Mesendoderm (in vitro differentiated cells): Measurements from ENCODE around the gene GIPC2.

Source experiments
- DNase-seq: peaks from one replicate; pipeline ENCODE4 v3.0.0; 2013
- H2AK5ac ChIP-seq: 2 replicates; pipeline ENCODE4 v1.6.1; 2013; ENCODE audit warnings: low read length, inconsistent platforms
- H2BK120ac ChIP-seq: 2 replicates; pipeline ENCODE4 v1.6.1; 2013; ENCODE audit warnings: low read depth, mild to moderate bottlenecking, low read length, moderate library complexity, mixed read lengths
- H2BK15ac ChIP-seq: replicated peaks from 2 replicates; pipeline ENCODE4 v1.6.1; 2013; ENCODE audit warnings: low read depth, mild to moderate bottlenecking, moderate library complexity
- H2BK5ac ChIP-seq: 2 replicates; pipeline ENCODE4 v1.6.1; 2013; ENCODE audit warnings: low read length, inconsistent platforms
- H3K18ac ChIP-seq: 2 replicates; pipeline ENCODE4 v1.6.1; 2013; ENCODE audit warnings: mild to moderate bottlenecking, low read length, mixed read lengths
- H3K23ac ChIP-seq: one replicate; pipeline ENCODE4 v1.6.1; 2013; ENCODE audit warnings: low read length
- H3K27ac ChIP-seq: 2 replicates; pipeline ENCODE4 v1.5.1; 2013; ENCODE audit warnings: low read depth, mild to moderate bottlenecking, inconsistent platforms, low read length, moderate library complexity
- H3K27me3 ChIP-seq: 2 replicates; pipeline ENCODE4 v1.6.1; 2013; ENCODE audit warnings: low read length, control low read depth, mild to moderate bottlenecking, inconsistent platforms; ENCODE audit not compliant: insufficient read depth, poor library complexity
- H3K36me3 ChIP-seq: 2 replicates; pipeline ENCODE4 v1.6.1; 2013; ENCODE audit warnings: low read length, inconsistent platforms; ENCODE audit not compliant: control insufficient read depth, insufficient read depth
- H3K4ac ChIP-seq: one replicate; pipeline ENCODE4 v1.6.1; 2013; ENCODE audit warnings: low read depth, mild to moderate bottlenecking, low read length, moderate library complexity
- H3K4me1 ChIP-seq: 2 replicates; pipeline ENCODE4 v1.6.1; 2013; ENCODE audit warnings: low read depth, low read length, inconsistent platforms; ENCODE audit not compliant: control insufficient read depth
- H3K4me2 ChIP-seq: 2 replicates; pipeline ENCODE4 v1.6.1; 2013; ENCODE audit warnings: low read length
- H3K4me3 ChIP-seq: 2 replicates; pipeline ENCODE4 v1.5.1; 2013; ENCODE audit warnings: mild to moderate bottlenecking, low read length
- H3K56ac ChIP-seq: one replicate; pipeline ENCODE4 v1.6.1; 2013; ENCODE audit warnings: low read length
- H3K79me1 ChIP-seq: 2 replicates; pipeline ENCODE4 v1.6.1; 2013; ENCODE audit warnings: low read length, inconsistent platforms
- H3K79me2 ChIP-seq: 2 replicates; pipeline ENCODE4 v1.6.1; 2013; ENCODE audit warnings: mild to moderate bottlenecking, low read length; ENCODE audit not compliant: control insufficient read depth, insufficient read depth
- H3K9ac ChIP-seq: 2 replicates; pipeline ENCODE4 v1.6.1; 2013; ENCODE audit warnings: low read length, inconsistent platforms
- H4K5ac ChIP-seq: one replicate; pipeline ENCODE4 v1.6.1; 2013; ENCODE audit warnings: low read length
- H4K8ac ChIP-seq: one replicate; pipeline ENCODE4 v1.6.1; 2013; ENCODE audit warnings: low read depth, mild to moderate bottlenecking, control low read depth, low read length, moderate library complexity
- whole genome bisulfite sequencing: extraction: QIAGEN DNeasy Blood & Tissue Kit; methylation state at CpG from one replicate; pipeline ENCODE4 v1.1.7; 2013; ENCODE audit warnings: low lambda C conversion rate, missing lambda C conversion rate; ENCODE audit not compliant: insufficient coverage; ENCODE audit errors: extremely low coverage; 5-methylcytosine and 5-hydroxymethylcytosine counted together

Gene GIPC2

GRCh38 chr1:78071696-78072095 lies 25.9 kb downstream of the GIPC2 start:
- Histone ChIP-seq H3K27ac (no peak overlapping the region), H2BK120ac (no peak overlapping the region)

GRCh38 chr1:78072216-78072615 lies 26.4 kb downstream of the GIPC2 start:
- H3K23ac ChIP-seq: no peak overlapping the region
- no peak overlapping the region for H3K56ac ChIP-seq
- H2BK5ac ChIP-seq: no peak overlapping the region
- H3K36me3 ChIP-seq: no peaks in the 10 kb centered on the region
- H3K27ac ChIP-seq: no peak overlapping the region
- no peak overlapping the region for H3K4me2 ChIP-seq
- no peak overlapping the region for H4K8ac ChIP-seq
- H2BK120ac ChIP-seq: no peak overlapping the region
- no peaks in the 10 kb centered on the region for H3K79me2 ChIP-seq
- no peaks in the 10 kb centered on the region for H3K79me1 ChIP-seq
- whole genome bisulfite sequencing: no CpG with 5 or more reads among the region's 1 CpG
- H3K4me1 ChIP-seq: no peaks in the 10 kb centered on the region
- no peak overlapping the region for H3K4ac ChIP-seq
- H3K27me3 ChIP-seq: no peaks in the 10 kb centered on the region
- no peak overlapping the region for H2AK5ac ChIP-seq
- no peak overlapping the region for H3K9ac ChIP-seq
- no peak overlapping the region for H3K18ac ChIP-seq
- no peak for DNase-seq
- no peak overlapping the region for H2BK15ac ChIP-seq
- H3K4me3 ChIP-seq: no peak overlapping the region
- no peak overlapping the region for H4K5ac ChIP-seq

More at GRCh38 chr1:78071696-78072095, 25.9 kb downstream of the GIPC2 start:
- H4K5ac ChIP-seq: no peak overlapping the region
- no peaks in the 10 kb centered on the region for H3K36me3 ChIP-seq
- no peak overlapping the region for H3K4me2 ChIP-seq
- H2BK5ac ChIP-seq: no peak overlapping the region
- H2AK5ac ChIP-seq: no peak overlapping the region
- H3K9ac ChIP-seq: no peak overlapping the region
- no peaks in the 10 kb centered on the region for H3K79me1 ChIP-seq
- no peak overlapping the region for H3K23ac ChIP-seq
- H3K4me3 ChIP-seq: no peak overlapping the region
- no peak overlapping the region for H3K4ac ChIP-seq
- no peak overlapping the region for H4K8ac ChIP-seq
- no peak overlapping the region for H3K56ac ChIP-seq
- H3K27me3 ChIP-seq: no peaks in the 10 kb centered on the region
- H2BK15ac ChIP-seq: no peak overlapping the region
- no peak overlapping the region for H3K18ac ChIP-seq
- DNase-seq: no peak
- no peaks in the 10 kb centered on the region for H3K79me2 ChIP-seq
- no peaks in the 10 kb centered on the region for H3K4me1 ChIP-seq
- WGBS: no CpG with 5 or more reads among the region's 5 CpGs

GRCh38 chr1:78073441-78073840 lies 27.7 kb downstream of the GIPC2 start:
- Histone ChIP-seq H3K4me2 (no peak overlapping the region), H3K56ac (no peak overlapping the region), H3K4ac (no peak overlapping the region), H3K4me1 (no peaks in the 10 kb centered on the region), H3K36me3 (no peaks in the 10 kb centered on the region), H3K79me1 (no peaks in the 10 kb centered on the region), H4K5ac (no peak overlapping the region), H2BK5ac (no peak overlapping the region), H3K4me3 (no peak overlapping the region), H3K27ac (no peak overlapping the region), H3K18ac (no peak overlapping the region), H3K23ac (no peak overlapping the region), H3K27me3 (no peaks in the 10 kb centered on the region), H2AK5ac (no peak overlapping the region), H2BK120ac (no peak overlapping the region), H3K79me2 (no peaks in the 10 kb centered on the region), H2BK15ac (no peak overlapping the region), H4K8ac (no peak overlapping the region), H3K9ac (no peak overlapping the region)
- DNase-seq: no peak
- no CpG with 5 or more reads among the region's 1 CpG for WGBS

GRCh38 chr1:78075621-78076020 lies 29.9 kb downstream of the GIPC2 start:
- no peaks in the 10 kb centered on the region for H3K4me1 ChIP-seq
- H3K27me3 ChIP-seq: no peaks in the 10 kb centered on the region
- H4K8ac ChIP-seq: no peak overlapping the region
- no peak overlapping the region for H3K23ac ChIP-seq
- no peak overlapping the region for H2AK5ac ChIP-seq
- DNase-seq: no peak
- no peak overlapping the region for H3K4ac ChIP-seq
- H3K9ac ChIP-seq: no peak overlapping the region
- no CpG with 5 or more reads among the region's 3 CpGs for WGBS
- H3K79me1 ChIP-seq: no peaks in the 10 kb centered on the region
- H3K4me2 ChIP-seq: no peak overlapping the region
- H3K18ac ChIP-seq: no peak overlapping the region
- H3K36me3 ChIP-seq: no peaks in the 10 kb centered on the region
- H2BK120ac ChIP-seq: no peak overlapping the region
- no peaks in the 10 kb centered on the region for H3K79me2 ChIP-seq
- no peak overlapping the region for H2BK5ac ChIP-seq
- H2BK15ac ChIP-seq: no peak overlapping the region
- no peak overlapping the region for H3K56ac ChIP-seq
- H3K4me3 ChIP-seq: no peak overlapping the region
- H3K27ac ChIP-seq: no peak overlapping the region
- no peak overlapping the region for H4K5ac ChIP-seq

- Histone ChIP-seq H3K27ac (no peak overlapping the region), H3K56ac (no peak overlapping the region), H3K36me3 (no peaks in the 10 kb centered on the region), H3K27me3 (no peaks in the 10 kb centered on the region), H3K18ac (no peak overlapping the region), H2AK5ac (no peak overlapping the region), H3K4me2 (no peak overlapping the region), H2BK5ac (no peak overlapping the region), H2BK120ac (no peak overlapping the region), H3K79me2 (no peaks in the 10 kb centered on the region), H4K5ac (no peak overlapping the region), H3K79me1 (no peaks in the 10 kb centered on the region), H3K4ac (no peak overlapping the region), H4K8ac (no peak overlapping the region), H3K4me3 (no peak overlapping the region), H3K9ac (no peak overlapping the region), H3K23ac (no peak overlapping the region), H3K4me1 (no peaks in the 10 kb centered on the region), H2BK15ac (no peak overlapping the region)
- DNase-seq: no peak
- no CpG with 5 or more reads among the region's 3 CpGs for WGBS
These were observed 32.6 kb downstream of the GIPC2 start for GRCh38 chr1:78078358-78078757.

- Histone ChIP-seq H3K4me1 (no peaks in the 10 kb centered on the region), H3K4ac (no peak overlapping the region), H3K56ac (no peak overlapping the region), H2BK5ac (no peak overlapping the region), H3K79me2 (no peaks in the 10 kb centered on the region), H3K9ac (no peak overlapping the region), H3K4me2 (no peak overlapping the region), H3K79me1 (no peaks in the 10 kb centered on the region), H2BK15ac (no peak overlapping the region), H4K5ac (no peak overlapping the region), H3K4me3 (no peak overlapping the region), H3K36me3 (no peaks in the 10 kb centered on the region), H3K27ac (no peak overlapping the region), H3K23ac (no peak overlapping the region), H4K8ac (no peak overlapping the region), H3K27me3 (no peaks in the 10 kb centered on the region), H3K18ac (no peak overlapping the region), H2BK120ac (no peak overlapping the region), H2AK5ac (no peak overlapping the region)
- DNase-seq: no peak
- no CpG with 5 or more reads among the region's 2 CpGs for WGBS
These were observed 33.8 kb downstream of the GIPC2 start for GRCh38 chr1:78079580-78079979.
